ENCODE data around the gene AKAP13.

GRCh38 chr15:85419161-85419560, 38.8 kb downstream of the AKAP13 start:
- no peak for TF ChIP-seq RAD21 (IDR thresholded peaks at IDR 0.05; ENCODE audit: low read length)
- TF ChIP-seq SIN3A (IDR thresholded peaks at IDR 0.05; ENCODE audit: borderline replicate concordance, low read depth, low read length) = no peak
- TF ChIP-seq TEAD4 (IDR thresholded peaks at IDR 0.05; ENCODE audit: borderline replicate concordance, insufficient read depth) = no peak
- no peak for TF ChIP-seq CHD2 (IDR thresholded peaks at IDR 0.05; ENCODE audit: low read length, partially characterized antibody)
- no peak for TF ChIP-seq POLR2AphosphoS5 (IDR thresholded peaks at IDR 0.05; ENCODE audit: low read depth, low read length)
- no peak for TF ChIP-seq USF2 (IDR thresholded peaks at IDR 0.05; ENCODE audit: borderline replicate concordance, low read depth, low read length)
- TF ChIP-seq MXI1 (IDR thresholded peaks at IDR 0.05; ENCODE audit: low read depth, low read length) = no peak
- no peak for TF ChIP-seq CTCF (IDR thresholded peaks at IDR 0.05)
- no peak for TF ChIP-seq TAF1 (IDR thresholded peaks at IDR 0.05; ENCODE audit: borderline replicate concordance, low read depth, low read length)
- no peak for TF ChIP-seq JUND (IDR thresholded peaks at IDR 0.05)
- TF ChIP-seq MAX (IDR thresholded peaks at IDR 0.05; ENCODE audit: low read depth) = no peak

All from SK-N-SH (cell line).